T-helper 9 cell (primary cell): ENCODE measurements around the gene DCAF17.

Source experiments
- DNase-seq: peaks from one replicate; pipeline ENCODE4 v3.0.0-alpha.2; 2020
- total RNA-seq, 2 donors: gene quantifications; one replicate each; lab custom pipeline; 2026; lab: John Stamatoyannopoulos, UW

The DCAF17 gene
- total RNA-seq, result 23.4 to 46.8 reads per million in 2 donors

GRCh38 chr2:171434013-171434989 lies at the start of gene DCAF17:
Gene DCAF17, plus strand, starts transcription at chr2:171434226. Its CDS starts 352 bp downstream, at chr2:171434578.
- DNase-seq, result peak; percentile 89

GRCh38 chr2:171386627-171387026 lies 47.4 kb upstream of the DCAF17 start:
- no peak for DNase-seq

- DNase-seq, result no peak
Observed at GRCh38 chr2:171387052-171387451, 47.0 kb upstream of the DCAF17 start.

GRCh38 chr2:171389325-171389724 lies 44.7 kb upstream of the DCAF17 start:
- no peak for DNase-seq

GRCh38 chr2:171389780-171390179 lies 44.2 kb upstream of the DCAF17 start:
- DNase-seq, result no peak

- DNase-seq, result no peak
Observed at GRCh38 chr2:171390941-171391516, 43.0 kb upstream of the DCAF17 start.

GRCh38 chr2:171391532-171391931 lies 42.5 kb upstream of the DCAF17 start:
- DNase-seq, result no peak

- DNase-seq, result no peak
Observed at GRCh38 chr2:171393487-171393886, 40.5 kb upstream of the DCAF17 start.

GRCh38 chr2:171394164-171394740 lies 39.8 kb upstream of the DCAF17 start:
- DNase-seq, result no peak

GRCh38 chr2:171399292-171399691 lies 34.7 kb upstream of the DCAF17 start:
- no peak for DNase-seq

- no peak for DNase-seq
Observed at GRCh38 chr2:171400395-171400794, 33.6 kb upstream of the DCAF17 start.

GRCh38 chr2:171401947-171402346 lies 32.1 kb upstream of the DCAF17 start:
- DNase-seq, result no peak

- DNase-seq, result no peak
Observed at GRCh38 chr2:171402906-171403580, 31.0 kb upstream of the DCAF17 start.

GRCh38 chr2:171404261-171404660 lies 29.8 kb upstream of the DCAF17 start:
- no peak for DNase-seq

GRCh38 chr2:171404719-171405118 lies 29.3 kb upstream of the DCAF17 start:
- no peak for DNase-seq

GRCh38 chr2:171405546-171405945 lies 28.5 kb upstream of the DCAF17 start:
- no peak for DNase-seq

- DNase-seq, result no peak
Observed at GRCh38 chr2:171406044-171406443, 28.0 kb upstream of the DCAF17 start.

GRCh38 chr2:171407030-171407675 lies 26.9 kb upstream of the DCAF17 start:
- DNase-seq, result no peak

- DNase-seq, result no peak
Observed at GRCh38 chr2:171407676-171408044, 26.4 kb upstream of the DCAF17 start.

GRCh38 chr2:171409436-171409971 lies 24.5 kb upstream of the DCAF17 start:
- no peak for DNase-seq

GRCh38 chr2:171410101-171410500 lies 23.9 kb upstream of the DCAF17 start:
- DNase-seq, result no peak

GRCh38 chr2:171410624-171411023 lies 23.4 kb upstream of the DCAF17 start:
- DNase-seq, result no peak
